ENCODE data around the gene SELENON.
A peak's percentile ranks its signal among the peaks of the same experiment; 100 is the strongest.

The SELENON gene

GRCh38 chr1:25810341-25811299, 10.6 kb downstream of the SELENON start:
- peak in 1 of 2 experiments; percentile 51 for DNase-seq

- no peak for DNase-seq
Observed at GRCh38 chr1:25811384-25812082, 11.5 kb downstream of the SELENON start.

GRCh38 chr1:25813071-25813733, 13.2 kb downstream of the SELENON start:
- no peak for DNase-seq

- DNase-seq: no peak
Observed at GRCh38 chr1:25813734-25814471, 13.9 kb downstream of the SELENON start.

GRCh38 chr1:25814549-25815087, 14.6 kb downstream of the SELENON start:
- DNase-seq: no peak

GRCh38 chr1:25815208-25816111, 15.5 kb downstream of the SELENON start:
- no peak for DNase-seq

GRCh38 chr1:25816112-25816718, 16.2 kb downstream of the SELENON start:
- no peak for DNase-seq

GRCh38 chr1:25817840-25818501, 18.0 kb downstream of the SELENON start:
- peak in 1 of 2 experiments; percentile 9 for DNase-seq

GRCh38 chr1:25818569-25818968, 18.6 kb downstream of the SELENON start:
- DNase-seq: no peak

GRCh38 chr1:25819491-25820246, 19.7 kb downstream of the SELENON start, which contains the start of gene MTFR1L:
TSS of gene MTFR1L (plus strand) at chr1:25819954. CDS start at chr1:25823105, 3,151 bp downstream.
- DNase-seq: peak; percentile 25 to 60

GRCh38 chr1:25820247-25821111, 20.5 kb downstream of the SELENON start:
- peak in 1 of 2 experiments; percentile 38 for DNase-seq

- no peak for DNase-seq
Observed at GRCh38 chr1:25821112-25821476, 21.1 kb downstream of the SELENON start.

GRCh38 chr1:25821630-25822091, 21.7 kb downstream of the SELENON start:
- DNase-seq: no peak

GRCh38 chr1:25825605-25826004, 25.6 kb downstream of the SELENON start:
- no peak for DNase-seq

- no peak for DNase-seq
Observed at GRCh38 chr1:25826571-25826970, 26.6 kb downstream of the SELENON start.

- DNase-seq: no peak
Observed at GRCh38 chr1:25828491-25828890, 28.5 kb downstream of the SELENON start.

GRCh38 chr1:25829046-25829445, 29.1 kb downstream of the SELENON start:
- no peak for DNase-seq

GRCh38 chr1:25831569-25832196, 31.7 kb downstream of the SELENON start:
- no peak for DNase-seq
